H1 (cell line): ENCODE measurements around the gene TMEM115. TPM values are rescaled to one million over a fixed set of nuclear protein-coding genes. Genes with fewer than 3 reads are reported as not detected.
A peak's percentile ranks its signal among the peaks of the same experiment; 100 is the strongest.

Experiments
- CTCF ChIA-PET: fragments of 300-600 bp; sonication (Branson Sonifier 250); formaldehyde crosslinking; loops from one replicate; lab custom pipeline; 2021; ENCODE audit not compliant: partially characterized antibody; lab: Charles Lee
- POLR2A ChIA-PET: fragments of 300-600 bp; sonication (Branson Sonifier 250); formaldehyde crosslinking; loops from one replicate; lab custom pipeline; 2021; ENCODE audit warnings: inconsistent platforms; ENCODE audit not compliant: partially characterized antibody; lab: Charles Lee
- DNase-seq, 2 experiments: peaks; one replicate each; pipeline versions ENCODE4 v3.0.0 to v3.0.0-alpha.2; 2010 to 2022; ENCODE audit warnings: low spot score in 2 of 2, low read depth in 1 of 2, mixed read lengths in 1 of 2
- FAIRE-seq: peaks from 2 replicates; lab custom pipeline; 2011; peaks lifted over from hg19 to GRCh38; lab: Jason Lieb, UNC
- H2AFZ ChIP-seq: 2 replicates; pipeline ENCODE4 v1.8.1; 2012; ENCODE audit warnings: low read length, inconsistent platforms
- H2AK5ac ChIP-seq: 2 replicates; pipeline ENCODE4 v1.6.1; 2013; ENCODE audit warnings: low read depth, low read length
- H2BK120ac ChIP-seq: replicated peaks from 2 replicates; pipeline ENCODE3; 2013; ENCODE audit warnings: low read depth, low read length, inconsistent platforms
- H2BK12ac ChIP-seq: 2 replicates; pipeline ENCODE4 v1.6.1; 2013; ENCODE audit warnings: low read depth, low read length
- H2BK15ac ChIP-seq: 2 replicates; pipeline ENCODE4 v1.6.1; 2013; ENCODE audit warnings: low read length
- H2BK20ac ChIP-seq: 2 replicates; pipeline ENCODE4 v1.6.1; 2013; ENCODE audit warnings: low read length
- H2BK5ac ChIP-seq: 2 replicates; pipeline ENCODE4 v1.6.1; 2013; ENCODE audit warnings: low read depth, low read length
- H3K14ac ChIP-seq: 2 replicates; pipeline ENCODE4 v1.6.1; 2013; ENCODE audit warnings: inconsistent platforms; ENCODE audit not compliant: insufficient read length
- H3K18ac ChIP-seq: 2 replicates; pipeline ENCODE4 v1.6.1; 2013; ENCODE audit warnings: low read length; ENCODE audit errors: extremely low read depth
- H3K23ac ChIP-seq: 2 replicates; pipeline ENCODE4 v1.6.1; 2013; ENCODE audit warnings: inconsistent platforms; ENCODE audit not compliant: insufficient read length
- H3K23me2 ChIP-seq: 2 replicates; pipeline ENCODE4 v1.6.1; 2013; ENCODE audit warnings: low read depth, low read length
- H3K27ac ChIP-seq: 2 replicates; pipeline ENCODE4 v1.6.1; 2011; ENCODE audit warnings: low read depth, low read length, inconsistent platforms
- H3K27me3 ChIP-seq, 4 experiments: replicated peaks in 1 of 4; 1 replicate in 1 of 4; 2 replicates in 3 of 4; pipeline versions ENCODE4 v1.6.1 to v1.8.1; 2011 to 2013; ENCODE audit warnings: low read length in 3 of 4, mild to moderate bottlenecking in 3 of 4, inconsistent platforms in 2 of 4, mixed read lengths in 2 of 4, moderate library complexity in 1 of 4; ENCODE audit not compliant: control insufficient read depth in 3 of 4, insufficient read depth in 3 of 4; ENCODE audit errors: extremely low read depth in 1 of 4
- H3K36me3 ChIP-seq, 4 experiments: 2 replicates each; pipeline versions ENCODE4 v1.6.1 to v1.8.1; 2011 to 2013; ENCODE audit warnings: mild to moderate bottlenecking in 4 of 4, low read length in 3 of 4, moderate library complexity in 2 of 4, control low read depth in 1 of 4, inconsistent platforms in 1 of 4; ENCODE audit not compliant: insufficient read depth in 4 of 4, control insufficient read depth in 2 of 4
- H3K4ac ChIP-seq: replicated peaks from 2 replicates; pipeline ENCODE3; 2013; ENCODE audit warnings: low read length, low read depth, mixed read lengths, inconsistent platforms; ENCODE audit not compliant: insufficient read length
- H3K4me1 ChIP-seq, 4 experiments: replicated peaks in 1 of 4; 1 replicate in 1 of 4; 2 replicates in 3 of 4; pipeline versions ENCODE4 v1.6.1 to v1.8.1; 2011 to 2013; ENCODE audit warnings: low read length in 3 of 4, inconsistent platforms in 2 of 4, mixed read lengths in 1 of 4; ENCODE audit not compliant: insufficient read depth in 4 of 4, control insufficient read depth in 3 of 4
- H3K4me2 ChIP-seq, 2 experiments: 2 replicates each; pipeline versions ENCODE4 v1.6.1 to v1.8.1; 2011 to 2013; ENCODE audit warnings: low read depth in 2 of 2, low read length in 2 of 2, control low read depth in 1 of 2, inconsistent platforms in 1 of 2, mild to moderate bottlenecking in 1 of 2; ENCODE audit not compliant: insufficient read depth in 1 of 2
- H3K4me3 ChIP-seq, 4 experiments: fragments of 200-600, 300-600 bp in 1 of 4; sonication (generic), shearing (Covaris generic), sonication (Bioruptor Twin) in 1 of 4; 2 replicates each; pipeline versions ENCODE4 v1.5.1 to v1.8.1; 2011 to 2016; ENCODE audit warnings: low read length in 4 of 4, low read depth in 3 of 4, control low read depth in 2 of 4, inconsistent platforms in 2 of 4, mild to moderate bottlenecking in 2 of 4, mixed read lengths in 1 of 4, moderate library complexity in 1 of 4; ENCODE audit not compliant: insufficient read depth in 2 of 4; ENCODE audit errors: extremely low read depth in 1 of 4
- H3K56ac ChIP-seq: replicated peaks from 2 replicates; pipeline ENCODE3; 2013; ENCODE audit warnings: low read depth, mild to moderate bottlenecking, mixed read lengths, low read length, inconsistent platforms; ENCODE audit not compliant: insufficient read length
- H3K79me1 ChIP-seq: 2 replicates; pipeline ENCODE4 v1.6.1; 2013; ENCODE audit warnings: low read depth, low read length, control low read depth
- H3K79me2 ChIP-seq, 2 experiments: 2 replicates each; pipeline versions ENCODE4 v1.6.1 to v1.8.1; 2012 to 2013; ENCODE audit warnings: low read length in 2 of 2, mild to moderate bottlenecking in 2 of 2, inconsistent platforms in 1 of 2; ENCODE audit not compliant: insufficient read depth in 2 of 2, control insufficient read depth in 1 of 2
- H3K9ac ChIP-seq, 4 experiments: replicated peaks in 1 of 4; 1 replicate in 1 of 4; 2 replicates in 3 of 4; pipeline versions ENCODE4 v1.6.1 to v1.8.1; 2011 to 2013; ENCODE audit warnings: low read depth in 3 of 4, low read length in 3 of 4, control low read depth in 2 of 4, mild to moderate bottlenecking in 2 of 4, moderate library complexity in 2 of 4, inconsistent platforms in 1 of 4; ENCODE audit errors: extremely low read depth in 1 of 4
- H3K9me3 ChIP-seq, 2 experiments: 2 replicates each; pipeline versions ENCODE4 v1.6.1 to v1.8.1; 2012 to 2013; ENCODE audit warnings: mild to moderate bottlenecking in 2 of 2, moderate library complexity in 2 of 2, control low read depth in 1 of 2, inconsistent platforms in 1 of 2, low read depth in 1 of 2, low read length in 1 of 2, mixed read lengths in 1 of 2; ENCODE audit not compliant: insufficient read depth in 2 of 2
- H4K20me1 ChIP-seq, 2 experiments: replicated peaks in 1 of 2; 2 replicates each; pipeline versions ENCODE3 to v1.8.1; 2011 to 2013; ENCODE audit warnings: inconsistent platforms in 2 of 2, low read length in 2 of 2, mild to moderate bottlenecking in 1 of 2; ENCODE audit not compliant: insufficient read depth in 2 of 2, control insufficient read depth in 1 of 2
- H4K5ac ChIP-seq: 2 replicates; pipeline ENCODE4 v1.6.1; 2013; ENCODE audit warnings: low read length, low read depth, mixed read lengths, inconsistent platforms; ENCODE audit not compliant: insufficient read length
- H4K8ac ChIP-seq: 2 replicates; pipeline ENCODE4 v1.8.0; 2013; ENCODE audit warnings: mild to moderate bottlenecking, moderate library complexity, low read length, inconsistent platforms; ENCODE audit not compliant: insufficient read depth; ENCODE audit errors: extremely low read depth
- H4K91ac ChIP-seq: replicated peaks from 2 replicates; pipeline ENCODE3; 2013; ENCODE audit warnings: low read length, mixed read lengths, inconsistent platforms; ENCODE audit not compliant: insufficient read length
- CBX5 ChIP-seq: fragments of 300-800, 300-1000 bp; sonication (generic); IDR thresholded peaks from 2 replicates; pipeline ENCODE4 v1.7.1; 2016; ENCODE audit warnings: antibody characterized with exemption, low read length, low read depth
- CREB1 ChIP-seq: IDR thresholded peaks from 2 replicates; pipeline ENCODE4 v1.6.1; 2012; ENCODE audit warnings: inconsistent platforms
- NANOG ChIP-seq: IDR thresholded peaks from 2 replicates; pipeline ENCODE4 v1.6.1; 2011; ENCODE audit warnings: low read length, low read depth, mild to moderate bottlenecking, inconsistent platforms; ENCODE audit not compliant: insufficient read depth, poor library complexity, severe bottlenecking
- RFX5 ChIP-seq: IDR thresholded peaks from 2 replicates; pipeline ENCODE4 v1.6.1; 2011; ENCODE audit warnings: low read depth, low read length, improper control_type of control experiment, borderline replicate concordance
- RNF2 ChIP-seq: fragments of 200-900, 300-1000 bp; sonication (generic); IDR thresholded peaks from 2 replicates; pipeline ENCODE4 v1.7.1; 2016; ENCODE audit warnings: borderline replicate concordance, low read depth, mild to moderate bottlenecking, antibody characterized with exemption, low read length; ENCODE audit not compliant: poor library complexity, severe bottlenecking; ENCODE audit errors: missing control alignments
- TAF7 ChIP-seq: optimal IDR thresholded peaks from 2 replicates; pipeline ENCODE3; 2011; ENCODE audit warnings: low read depth, mild to moderate bottlenecking, inconsistent platforms, low read length, moderate library complexity, borderline replicate concordance
- ZNF274 ChIP-seq: IDR thresholded peaks from 2 replicates; pipeline ENCODE4 v1.7.0; 2012; ENCODE audit warnings: low read length, borderline replicate concordance; ENCODE audit errors: extremely low read depth
- WGBS, 2 experiments: shearing (Covaris generic) in 1 of 2; methylation state at CpG; one replicate each; pipeline versions ENCODE4 v1.1.6 to v1.1.7; 2013 to 2015; ENCODE audit warnings: low lambda C conversion rate in 2 of 2, mixed read lengths in 2 of 2, inconsistent platforms in 1 of 2, low coverage in 1 of 2, missing lambda C conversion rate in 1 of 2; ENCODE audit not compliant: insufficient replicate concordance in 2 of 2, insufficient coverage in 1 of 2, insufficient read length in 1 of 2; ENCODE audit errors: extremely low coverage in 1 of 2, missing lambda C conversion rate in 1 of 2; 5-methylcytosine and 5-hydroxymethylcytosine counted together
- polyA plus RNA-seq, 7 experiments: library from polyadenylated mRNA; depleted of rRNA in 3 of 7; stranded (reverse) in 5 of 7; unstranded in 2 of 7; fragments of >200 nt in 5 of 7; fragments of 200-250 nt in 2 of 7; gene quantifications; 1 replicate in 5 of 7; 2 replicates in 1 of 7; 4 replicates in 1 of 7; pipeline versions ENCODE4 v1.2.1 to v1.2.3, GENCODE V29; 2011 to 2013; ENCODE audit warnings: missing spikeins in 2 of 7, mixed read lengths in 2 of 7
- total RNA-seq: library from RNA; stranded (reverse); fragmentation: NEBNext Ultra II Directional; extraction: Animal tissue kit (Norgen Biotek cat#: 25700); gene quantifications from 2 replicates; pipeline ENCODE4 v1.2.1, GENCODE V29; 2021
- TF ChIP-seq, protein P1 (sequence below): IDR thresholded peaks from 2 replicates; pipeline ENCODE4 v1.6.1; 2011; ENCODE audit warnings: low read depth, mild to moderate bottlenecking, low read length; ENCODE audit not compliant: insufficient read depth
- TF ChIP-seq, protein P2 (sequence below): IDR thresholded peaks from 2 replicates; pipeline ENCODE4 v1.6.1; 2012; ENCODE audit warnings: low read length, inconsistent platforms

The TMEM115 gene
- total and polyA plus RNA-seq, 2 of the 8 experiments (the other 6 are each of a cell fraction or from before 2014, with no cell fraction given) = 25.4 to 32.4 TPM

- peaks cover 0 to 29% (median 20%) of the 10 kb centered on the region in 4 experiments; a peak in 6 of 7 replicates for H3K4me1 ChIP-seq
- no peaks in the 10 kb centered on the region for H3K79me2 ChIP-seq
- H2BK12ac ChIP-seq = peak overlapping the region; percentile 75; the same call in 1 of the 2 replicates
- peak overlapping the region; percentile 72; the same call in 1 of the 2 replicates for H2AK5ac ChIP-seq
- H3K9ac ChIP-seq = no peak overlapping the region
- no peak overlapping the region for H3K27ac ChIP-seq
- no peak overlapping the region for H3K23ac ChIP-seq
- H2BK20ac ChIP-seq = peak overlapping the region; percentile 66
- H4K8ac ChIP-seq = peak overlapping the region; percentile 80; the same call in 1 of the 2 replicates
- ChIA-PET CTCF (interaction anchor here (0.6 to 5.5 kb wide), 28 partner anchors 9 to 224 kb away, joined by 3 to 52 read pairs (median 5); partner anchors contain the start of genes CYB561D2 and NPRL2), POLR2A (interaction anchor here (0.6 to 1.9 kb wide), 8 partner anchors 10 to 167 kb away, joined by 3 to 7 read pairs (median 4); partner anchors contain the start of genes CYB561D2 and NPRL2)
- DNase-seq (no peak), FAIRE-seq (no peak)
- H3K18ac ChIP-seq = peak overlapping the region; percentile 87; the same call in 1 of the 2 replicates
- no peak overlapping the region for H3K14ac ChIP-seq
- no peak overlapping the region for H3K4me3 ChIP-seq
- no peak overlapping the region for H3K4me2 ChIP-seq
- no peaks in the 10 kb centered on the region for H3K36me3 ChIP-seq
- H3K27me3 ChIP-seq = no peaks in the 10 kb centered on the region; a peak in 2 of 7 replicates
- 0 out of 2 replicates have a peak, but pooled peaks cover 2% of the 10 kb centered on the region for H3K79me1 ChIP-seq
- no peak overlapping the region for H2AFZ ChIP-seq
- no peaks in the 10 kb centered on the region for H3K9me3 ChIP-seq
- H4K20me1 ChIP-seq = peaks cover 0 to 2% of the 10 kb centered on the region in 2 experiments
- no peak overlapping the region for H2BK120ac ChIP-seq
- H3K23me2 ChIP-seq = 0 out of 2 replicates have a peak, but pooled peaks cover 2% of the 10 kb centered on the region
- H2BK5ac ChIP-seq = 0 out of 2 replicates have a peak overlapping the region, but pooled peaks have one; percentile 35
- H3K56ac ChIP-seq = no peak overlapping the region
- peak overlapping the region; percentile 86 for H4K91ac ChIP-seq
- 87% methylated on average over 3 of the region's 3 CpGs; no CpG with 5 or more reads in 1 of the 2 experiments for WGBS, 2 experiments
- H2BK15ac ChIP-seq = peak overlapping the region; percentile 48; the same call in 1 of the 2 replicates
- H3K4ac ChIP-seq = no peak overlapping the region
- H4K5ac ChIP-seq = no peak overlapping the region
- TF ChIP-seq, protein P1, sequence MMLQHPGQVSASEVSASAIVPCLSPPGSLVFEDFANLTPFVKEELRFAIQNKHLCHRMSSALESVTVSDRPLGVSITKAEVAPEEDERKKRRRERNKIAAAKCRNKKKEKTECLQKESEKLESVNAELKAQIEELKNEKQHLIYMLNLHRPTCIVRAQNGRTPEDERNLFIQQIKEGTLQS = no peak
- TF ChIP-seq CBX5 (no peak), ZNF274 (no peak), RFX5 (no peak), CREB1 (no peak), NANOG (no peak), TAF7 (no peak), RNF2 (no peak)
- TF ChIP-seq, protein P2, sequence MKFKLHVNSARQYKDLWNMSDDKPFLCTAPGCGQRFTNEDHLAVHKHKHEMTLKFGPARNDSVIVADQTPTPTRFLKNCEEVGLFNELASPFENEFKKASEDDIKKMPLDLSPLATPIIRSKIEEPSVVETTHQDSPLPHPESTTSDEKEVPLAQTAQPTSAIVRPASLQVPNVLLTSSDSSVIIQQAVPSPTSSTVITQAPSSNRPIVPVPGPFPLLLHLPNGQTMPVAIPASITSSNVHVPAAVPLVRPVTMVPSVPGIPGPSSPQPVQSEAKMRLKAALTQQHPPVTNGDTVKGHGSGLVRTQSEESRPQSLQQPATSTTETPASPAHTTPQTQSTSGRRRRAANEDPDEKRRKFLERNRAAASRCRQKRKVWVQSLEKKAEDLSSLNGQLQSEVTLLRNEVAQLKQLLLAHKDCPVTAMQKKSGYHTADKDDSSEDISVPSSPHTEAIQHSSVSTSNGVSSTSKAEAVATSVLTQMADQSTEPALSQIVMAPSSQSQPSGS = no peak
Measured at GRCh38 chr3:50371133-50371685, 11.9 kb upstream of the TMEM115 start.
